ENCODE data around the gene CLSTN2.

DNA sequence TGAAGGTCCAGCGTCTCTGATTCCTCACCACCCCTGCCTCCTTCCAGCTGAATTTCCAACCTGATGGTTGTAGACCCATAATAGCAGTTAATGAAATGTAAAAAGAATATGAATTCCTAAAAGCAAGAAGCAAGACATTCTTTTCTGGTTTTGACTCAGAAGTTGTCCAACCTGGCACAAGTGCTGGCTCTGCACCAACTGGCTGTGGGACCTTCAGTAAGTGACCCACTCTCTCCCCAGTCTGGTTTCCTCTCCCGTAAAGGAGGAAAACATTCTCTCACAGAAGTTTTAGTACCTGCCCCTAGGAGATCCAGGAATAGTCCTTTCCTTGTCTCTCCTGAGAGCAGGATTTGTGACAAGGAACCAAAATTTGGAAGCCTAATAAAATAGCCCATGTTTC, 506.0 kb downstream of the CLSTN2 start:
- TF ChIP-seq, protein P1, sequence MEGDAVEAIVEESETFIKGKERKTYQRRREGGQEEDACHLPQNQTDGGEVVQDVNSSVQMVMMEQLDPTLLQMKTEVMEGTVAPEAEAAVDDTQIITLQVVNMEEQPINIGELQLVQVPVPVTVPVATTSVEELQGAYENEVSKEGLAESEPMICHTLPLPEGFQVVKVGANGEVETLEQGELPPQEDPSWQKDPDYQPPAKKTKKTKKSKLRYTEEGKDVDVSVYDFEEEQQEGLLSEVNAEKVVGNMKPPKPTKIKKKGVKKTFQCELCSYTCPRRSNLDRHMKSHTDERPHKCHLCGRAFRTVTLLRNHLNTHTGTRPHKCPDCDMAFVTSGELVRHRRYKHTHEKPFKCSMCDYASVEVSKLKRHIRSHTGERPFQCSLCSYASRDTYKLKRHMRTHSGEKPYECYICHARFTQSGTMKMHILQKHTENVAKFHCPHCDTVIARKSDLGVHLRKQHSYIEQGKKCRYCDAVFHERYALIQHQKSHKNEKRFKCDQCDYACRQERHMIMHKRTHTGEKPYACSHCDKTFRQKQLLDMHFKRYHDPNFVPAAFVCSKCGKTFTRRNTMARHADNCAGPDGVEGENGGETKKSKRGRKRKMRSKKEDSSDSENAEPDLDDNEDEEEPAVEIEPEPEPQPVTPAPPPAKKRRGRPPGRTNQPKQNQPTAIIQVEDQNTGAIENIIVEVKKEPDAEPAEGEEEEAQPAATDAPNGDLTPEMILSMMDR (IDR thresholded peaks at IDR 0.05): no peak
- no peak for TF ChIP-seq POLR2A (IDR thresholded peaks at IDR 0.05)
